HFFc6 (cell line): Measurements from ENCODE around the gene KLHL25. TPM values are rescaled to one million over a fixed set of nuclear protein-coding genes. Genes with fewer than 3 reads are reported as not detected.

ENCODE experiments used
- DNase-seq: peaks from one replicate; pipeline ENCODE4 v3.0.0-alpha.2; 2018
- H3K27ac Mint-ChIP-seq: 2 replicates; pipeline ENCODE4 v1.8.0; 2020; ENCODE audit warnings: mild to moderate bottlenecking, mixed read lengths
- H3K27me3 Mint-ChIP-seq: 2 replicates; pipeline ENCODE4 v1.8.0; 2021; ENCODE audit warnings: mild to moderate bottlenecking, moderate library complexity, mixed read lengths; ENCODE audit not compliant: insufficient read depth
- H3K36me3 Mint-ChIP-seq: 2 replicates; pipeline ENCODE4 v1.8.0; 2021; ENCODE audit warnings: low read depth, mixed read lengths
- H3K4me1 Mint-ChIP-seq: 2 replicates; pipeline ENCODE4 v1.8.0; 2020; ENCODE audit warnings: low read depth, mixed read lengths
- H3K4me3 Mint-ChIP-seq: 2 replicates; pipeline ENCODE4 v1.8.0; 2020; ENCODE audit warnings: mild to moderate bottlenecking, moderate library complexity, mixed read lengths
- H3K9me3 Mint-ChIP-seq: 2 replicates; pipeline ENCODE4 v1.8.0; 2020; ENCODE audit warnings: mild to moderate bottlenecking, mixed read lengths
- total RNA-seq, 6 experiments: library from RNA; stranded (reverse); fragmentation: NEBNext Ultra II Directional; extraction: Animal tissue kit (Norgen Biotek cat#: 25700); gene quantifications; 2 replicates in 1 of 6; 3 replicates in 5 of 6; pipeline ENCODE4 v1.2.3, GENCODE V29; 2021
- TF ChIP-seq, protein P1 (sequence below): fragments of 200-600 bp; sonication (generic); IDR thresholded peaks from 2 replicates; pipeline ENCODE4 v1.5.0; 2021; ENCODE audit warnings: antibody characterized with exemption, mild to moderate bottlenecking

KLHL25 gene
- total RNA-seq, 6 experiments from 2014 or later = 2.2 to 3.2 (median 2.5) TPM

DNA sequence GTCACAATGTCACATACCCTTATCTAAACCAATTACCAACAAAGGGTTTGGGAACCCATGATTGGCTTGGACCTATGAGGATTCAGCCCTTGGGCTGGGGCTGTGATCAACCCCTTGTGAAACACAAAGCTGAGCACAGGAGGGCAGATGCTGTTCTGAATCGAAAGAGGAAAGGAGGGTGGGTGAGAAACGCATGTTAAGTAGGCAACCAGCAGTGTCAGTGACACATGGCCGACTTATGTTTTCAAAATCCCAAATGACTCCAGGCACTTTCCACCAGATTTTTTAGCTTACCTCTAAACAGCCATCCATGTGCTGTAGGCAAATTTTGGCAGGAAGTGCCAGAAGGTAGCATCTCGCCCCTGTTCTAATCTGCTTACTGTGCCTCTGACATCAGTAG is 34.1 kb upstream of the KLHL25 start:
- Mint-ChIP-seq H3K4me3 (no peak overlapping the region), H3K36me3 (no peaks in the 10 kb centered on the region), H3K9me3 (no peaks in the 10 kb centered on the region), H3K27ac (no peak overlapping the region), H3K4me1 (0 out of 2 replicates have a peak, but pooled peaks cover 5% of the 10 kb centered on the region), H3K27me3 (peaks cover 20% of the 10 kb centered on the region)
- TF ChIP-seq, protein P1, sequence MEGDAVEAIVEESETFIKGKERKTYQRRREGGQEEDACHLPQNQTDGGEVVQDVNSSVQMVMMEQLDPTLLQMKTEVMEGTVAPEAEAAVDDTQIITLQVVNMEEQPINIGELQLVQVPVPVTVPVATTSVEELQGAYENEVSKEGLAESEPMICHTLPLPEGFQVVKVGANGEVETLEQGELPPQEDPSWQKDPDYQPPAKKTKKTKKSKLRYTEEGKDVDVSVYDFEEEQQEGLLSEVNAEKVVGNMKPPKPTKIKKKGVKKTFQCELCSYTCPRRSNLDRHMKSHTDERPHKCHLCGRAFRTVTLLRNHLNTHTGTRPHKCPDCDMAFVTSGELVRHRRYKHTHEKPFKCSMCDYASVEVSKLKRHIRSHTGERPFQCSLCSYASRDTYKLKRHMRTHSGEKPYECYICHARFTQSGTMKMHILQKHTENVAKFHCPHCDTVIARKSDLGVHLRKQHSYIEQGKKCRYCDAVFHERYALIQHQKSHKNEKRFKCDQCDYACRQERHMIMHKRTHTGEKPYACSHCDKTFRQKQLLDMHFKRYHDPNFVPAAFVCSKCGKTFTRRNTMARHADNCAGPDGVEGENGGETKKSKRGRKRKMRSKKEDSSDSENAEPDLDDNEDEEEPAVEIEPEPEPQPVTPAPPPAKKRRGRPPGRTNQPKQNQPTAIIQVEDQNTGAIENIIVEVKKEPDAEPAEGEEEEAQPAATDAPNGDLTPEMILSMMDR = no peak
- no peak for DNase-seq

- no peak for DNase-seq
- no peak overlapping the region for H3K27ac Mint-ChIP-seq
- H3K9me3 Mint-ChIP-seq = no peaks in the 10 kb centered on the region
- TF ChIP-seq, protein P1 = no peak
- no peaks in the 10 kb centered on the region for H3K36me3 Mint-ChIP-seq
- 0 out of 2 replicates have a peak, but pooled peaks cover 5% of the 10 kb centered on the region for H3K4me1 Mint-ChIP-seq
- H3K4me3 Mint-ChIP-seq = no peak overlapping the region
- peaks cover 16% of the 10 kb centered on the region for H3K27me3 Mint-ChIP-seq
Measured at GRCh38 chr15:85828126-85828525, 33.4 kb upstream of the KLHL25 start.

DNA sequence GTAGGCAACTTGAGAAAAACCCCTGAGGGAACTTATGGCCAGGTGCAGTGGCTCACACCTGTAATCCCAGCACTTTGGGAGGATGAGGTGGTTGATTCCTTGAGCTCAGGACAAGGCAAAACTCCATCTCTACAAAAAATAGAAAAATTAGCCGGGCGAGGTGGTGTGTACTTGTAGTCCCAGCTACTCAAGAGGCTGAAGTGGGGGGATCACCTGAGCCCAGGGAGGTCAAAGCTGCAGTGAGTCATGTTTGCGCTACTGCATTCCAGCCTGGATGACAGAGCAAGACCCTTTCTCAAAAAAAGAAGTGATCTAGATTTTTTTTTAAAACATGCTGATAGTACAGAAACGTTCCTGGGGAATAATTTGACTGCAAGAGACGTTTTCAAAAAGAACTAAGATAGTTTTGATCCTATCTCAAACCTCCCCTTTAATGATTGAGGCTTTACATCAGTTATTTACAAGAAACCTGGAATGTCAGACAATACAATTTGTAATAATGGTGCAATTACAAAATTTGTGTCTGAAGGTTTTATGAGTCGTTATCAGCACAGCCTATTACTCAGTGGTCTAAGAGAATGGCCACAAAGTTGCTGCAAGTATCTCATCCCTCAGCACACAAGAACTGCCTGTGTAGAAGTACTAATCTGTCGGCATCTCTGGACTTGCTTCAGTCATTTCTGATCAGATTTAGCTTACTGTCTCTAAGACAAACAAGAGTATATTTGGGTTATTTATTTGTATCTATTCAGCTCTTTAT is 32.2 kb upstream of the KLHL25 start:
- no peaks in the 10 kb centered on the region for H3K36me3 Mint-ChIP-seq
- peaks cover 12% of the 10 kb centered on the region for H3K27me3 Mint-ChIP-seq
- 0 out of 2 replicates have a peak, but pooled peaks cover 4% of the 10 kb centered on the region for H3K4me1 Mint-ChIP-seq
- H3K27ac Mint-ChIP-seq = no peak overlapping the region
- TF ChIP-seq, protein P1 = no peak
- DNase-seq = no peak
- H3K4me3 Mint-ChIP-seq = no peak overlapping the region
- H3K9me3 Mint-ChIP-seq = no peaks in the 10 kb centered on the region

DNA sequence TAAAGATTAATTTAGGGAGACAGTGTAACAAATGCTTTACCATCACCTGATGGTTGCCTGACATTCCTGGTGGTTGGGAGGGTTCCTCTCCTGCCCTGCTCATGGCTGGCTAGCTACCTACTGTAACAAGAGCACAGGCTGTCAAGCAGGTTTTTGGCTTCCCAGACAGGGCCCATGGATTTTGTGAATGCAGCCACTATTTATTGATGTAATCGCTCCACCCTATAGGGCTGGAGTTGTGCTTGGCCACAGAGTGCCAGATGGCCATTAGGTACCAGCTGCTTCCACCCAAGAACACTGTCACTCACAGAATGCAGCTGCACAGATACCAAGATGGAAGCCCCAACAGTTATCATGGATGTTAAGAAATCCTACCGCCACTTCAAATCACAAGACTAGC is 31.0 kb upstream of the KLHL25 start:
- DNase-seq = no peak
- Mint-ChIP-seq H3K9me3 (no peaks in the 10 kb centered on the region), H3K4me1 (no peaks in the 10 kb centered on the region), H3K27ac (no peak overlapping the region), H3K4me3 (no peak overlapping the region), H3K36me3 (no peaks in the 10 kb centered on the region), H3K27me3 (peaks cover 15% of the 10 kb centered on the region)
- TF ChIP-seq, protein P1 = no peak

DNA sequence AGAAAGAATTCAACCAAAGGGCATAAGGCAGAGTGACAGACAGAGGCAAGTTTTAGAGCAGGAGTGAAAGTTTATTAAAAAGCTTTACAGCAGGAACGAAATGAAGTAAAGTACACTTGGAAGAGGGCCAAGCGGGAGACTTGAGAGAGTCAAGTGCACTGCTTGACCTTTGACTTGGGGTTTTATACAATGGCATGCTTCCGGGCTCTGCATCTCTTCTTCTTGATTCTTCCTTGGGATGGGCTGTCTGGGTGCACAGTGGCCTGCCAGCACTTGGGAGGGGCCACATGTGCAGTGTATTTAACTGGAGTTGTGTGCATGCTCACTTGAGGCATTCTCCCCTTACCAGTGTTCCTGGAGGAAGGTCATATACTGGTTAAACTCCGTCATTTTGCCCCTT is 30.4 kb upstream of the KLHL25 start:
- H3K27ac Mint-ChIP-seq = no peak overlapping the region
- H3K27me3 Mint-ChIP-seq = peaks cover 18% of the 10 kb centered on the region
- DNase-seq = no peak
- H3K4me3 Mint-ChIP-seq = no peak overlapping the region
- H3K4me1 Mint-ChIP-seq = no peaks in the 10 kb centered on the region
- TF ChIP-seq, protein P1 = no peak
- H3K9me3 Mint-ChIP-seq = no peaks in the 10 kb centered on the region
- H3K36me3 Mint-ChIP-seq = no peaks in the 10 kb centered on the region
